Skeletal muscle cell (primary cell): Measurements from ENCODE around the gene RBM7.

ENCODE experiments used
- DNase-seq: peaks from one replicate; pipeline ENCODE4 v3.0.0-alpha.2; 2010; ENCODE audit warnings: low read depth
- H3K4me3 ChIP-seq: 2 replicates; pipeline ENCODE4 v1.5.1; 2011; ENCODE audit warnings: low read depth, mild to moderate bottlenecking, control low read depth, low read length, moderate library complexity

The RBM7 gene

DNA sequence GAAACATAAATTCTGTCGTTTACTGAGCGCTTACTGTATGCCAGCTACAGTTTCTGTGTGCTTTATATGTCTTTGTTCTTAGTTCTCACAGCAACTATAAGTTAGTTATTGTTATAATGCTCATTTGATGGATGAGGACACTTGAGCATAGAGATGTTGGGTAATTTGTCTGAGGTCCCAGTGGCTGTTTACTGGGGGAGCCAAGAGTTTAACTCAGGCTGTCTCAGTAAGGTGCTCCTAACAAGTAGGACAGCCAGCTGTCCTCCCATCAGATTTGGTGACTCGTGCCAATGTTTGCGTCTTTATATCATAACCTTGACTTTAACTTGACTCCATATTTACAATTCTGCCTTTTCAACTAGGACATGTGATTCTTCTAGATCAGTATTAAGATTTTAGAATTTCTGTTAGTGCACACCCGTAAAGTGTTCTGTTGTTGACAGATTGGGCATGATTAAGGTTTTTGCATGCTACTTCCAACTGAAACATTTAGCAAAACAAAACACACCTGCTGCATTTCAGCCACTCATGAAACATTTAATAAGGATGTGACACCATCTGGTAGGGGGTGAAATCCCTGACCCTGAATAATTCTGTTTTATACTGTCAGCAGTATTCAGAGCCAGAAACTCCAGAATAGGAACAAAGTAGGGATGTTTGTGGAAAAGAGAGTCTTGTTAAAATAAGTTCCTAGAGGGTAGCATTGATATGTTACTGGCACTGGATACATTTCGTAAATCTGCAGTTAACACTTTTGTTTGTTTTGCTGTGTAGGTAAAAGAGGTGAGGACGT is 40.7 kb downstream of the RBM7 start:
- DNase-seq: no peak
- H3K4me3 ChIP-seq: peak overlapping the region; percentile 91

- no peak overlapping the region for H3K4me3 ChIP-seq
- no peak for DNase-seq
These were observed 41.5 kb downstream of the RBM7 start for GRCh38 chr11:114441921-114442320.

DNA sequence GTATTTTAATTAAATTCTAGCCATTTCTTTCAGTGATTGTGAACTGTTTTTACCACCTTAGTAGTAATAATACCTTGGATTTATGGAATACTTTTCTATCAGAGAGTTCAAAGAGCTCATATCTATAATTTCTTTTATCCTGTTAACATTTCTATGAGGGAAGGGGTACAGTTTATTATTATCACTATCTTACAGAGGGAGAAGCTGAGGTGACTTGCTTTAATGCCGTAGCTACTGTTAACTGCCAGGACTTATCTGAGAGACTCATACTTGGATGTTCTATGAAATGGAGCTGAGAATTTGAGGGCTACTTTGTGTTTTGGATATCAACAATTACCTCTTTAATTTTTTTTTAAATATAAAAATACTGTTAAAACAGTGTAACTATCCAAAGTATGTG is 42.1 kb downstream of the RBM7 start:
- no peak for DNase-seq
- no peak overlapping the region for H3K4me3 ChIP-seq

GRCh38 chr11:114447444-114447843 is 47.0 kb downstream of the RBM7 start:
- no peak overlapping the region for H3K4me3 ChIP-seq
- DNase-seq: no peak

DNA sequence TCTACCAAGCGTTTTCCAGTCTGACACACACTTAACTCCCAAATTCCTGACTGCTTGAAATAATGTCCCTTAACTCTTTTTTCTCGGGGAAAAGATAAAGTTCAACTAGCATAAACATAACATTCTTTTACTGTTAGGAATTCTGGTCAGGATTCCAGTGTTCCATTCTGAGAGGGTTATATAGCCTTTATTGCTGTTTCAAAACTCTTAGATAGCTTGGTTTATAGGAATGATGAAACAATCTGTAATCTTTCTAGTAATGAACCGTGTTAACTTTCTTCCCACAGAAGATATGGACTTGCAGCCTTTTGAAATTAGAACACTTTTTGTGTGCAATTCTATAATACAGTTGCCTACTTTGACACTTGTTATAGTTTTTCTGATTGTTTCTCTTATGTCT is 47.4 kb downstream of the RBM7 start:
- H3K4me3 ChIP-seq: no peak overlapping the region
- DNase-seq: peak; percentile 37

DNA sequence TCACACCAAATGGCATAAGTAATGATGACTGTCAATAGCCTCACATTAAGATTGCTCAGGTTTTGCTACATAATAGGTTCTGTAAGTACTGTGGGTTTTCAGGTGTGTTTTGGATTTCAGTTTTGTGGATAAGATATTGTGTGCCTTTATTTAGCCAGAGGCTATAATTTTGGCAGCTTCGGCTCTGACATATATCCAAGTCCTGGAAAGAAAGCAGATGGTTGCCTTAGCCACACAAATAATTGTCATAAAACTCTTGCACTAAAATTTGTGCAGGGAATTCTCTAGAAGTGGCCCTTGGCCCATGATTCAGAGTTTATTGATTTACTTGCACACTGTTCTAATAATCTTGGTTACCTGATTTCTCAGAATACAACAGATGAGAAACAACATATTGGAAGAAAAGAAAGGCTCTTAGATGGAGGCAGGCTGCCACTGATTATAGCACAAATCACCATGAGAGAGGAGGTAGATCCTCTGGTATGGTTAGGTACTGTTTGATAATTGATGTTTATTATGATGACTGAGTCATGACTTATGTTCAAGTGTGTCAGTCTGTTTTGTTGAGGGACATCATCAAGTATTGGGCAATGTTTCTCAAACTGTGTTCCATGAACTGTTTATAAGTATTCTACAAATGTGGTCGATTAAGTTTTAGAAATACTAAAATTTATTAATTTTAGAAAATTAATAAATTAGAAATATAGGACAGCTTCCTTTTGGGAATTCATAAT is 48.5 kb downstream of the RBM7 start:
- peak; percentile 17 for DNase-seq
- H3K4me3 ChIP-seq: no peak overlapping the region

- no peak overlapping the region for H3K4me3 ChIP-seq
- no peak for DNase-seq
These were observed 49.4 kb downstream of the RBM7 start for GRCh38 chr11:114449845-114450244.

GRCh38 chr11:114452399-114452798 is 51.9 kb downstream of the RBM7 start:
- DNase-seq: no peak
- no peak overlapping the region for H3K4me3 ChIP-seq
